Mesendoderm (in vitro differentiated cells): Measurements from ENCODE around the gene PET100.

ENCODE experiments used
- DNase-seq: peaks from one replicate; pipeline ENCODE4 v3.0.0; 2013
- H2AK5ac ChIP-seq: 2 replicates; pipeline ENCODE4 v1.6.1; 2013; ENCODE audit warnings: low read length, inconsistent platforms
- H2BK120ac ChIP-seq: 2 replicates; pipeline ENCODE4 v1.6.1; 2013; ENCODE audit warnings: low read depth, mild to moderate bottlenecking, low read length, moderate library complexity, mixed read lengths
- H2BK15ac ChIP-seq: replicated peaks from 2 replicates; pipeline ENCODE4 v1.6.1; 2013; ENCODE audit warnings: low read depth, mild to moderate bottlenecking, moderate library complexity
- H2BK5ac ChIP-seq: 2 replicates; pipeline ENCODE4 v1.6.1; 2013; ENCODE audit warnings: low read length, inconsistent platforms
- H3K18ac ChIP-seq: 2 replicates; pipeline ENCODE4 v1.6.1; 2013; ENCODE audit warnings: mild to moderate bottlenecking, low read length, mixed read lengths
- H3K23ac ChIP-seq: one replicate; pipeline ENCODE4 v1.6.1; 2013; ENCODE audit warnings: low read length
- H3K27ac ChIP-seq: 2 replicates; pipeline ENCODE4 v1.5.1; 2013; ENCODE audit warnings: low read depth, mild to moderate bottlenecking, inconsistent platforms, low read length, moderate library complexity
- H3K27me3 ChIP-seq: 2 replicates; pipeline ENCODE4 v1.6.1; 2013; ENCODE audit warnings: low read length, control low read depth, mild to moderate bottlenecking, inconsistent platforms; ENCODE audit not compliant: insufficient read depth, poor library complexity
- H3K36me3 ChIP-seq: 2 replicates; pipeline ENCODE4 v1.6.1; 2013; ENCODE audit warnings: low read length, inconsistent platforms; ENCODE audit not compliant: control insufficient read depth, insufficient read depth
- H3K4ac ChIP-seq: one replicate; pipeline ENCODE4 v1.6.1; 2013; ENCODE audit warnings: low read depth, mild to moderate bottlenecking, low read length, moderate library complexity
- H3K4me1 ChIP-seq: 2 replicates; pipeline ENCODE4 v1.6.1; 2013; ENCODE audit warnings: low read depth, low read length, inconsistent platforms; ENCODE audit not compliant: control insufficient read depth
- H3K4me2 ChIP-seq: 2 replicates; pipeline ENCODE4 v1.6.1; 2013; ENCODE audit warnings: low read length
- H3K4me3 ChIP-seq: 2 replicates; pipeline ENCODE4 v1.5.1; 2013; ENCODE audit warnings: mild to moderate bottlenecking, low read length
- H3K56ac ChIP-seq: one replicate; pipeline ENCODE4 v1.6.1; 2013; ENCODE audit warnings: low read length
- H3K79me1 ChIP-seq: 2 replicates; pipeline ENCODE4 v1.6.1; 2013; ENCODE audit warnings: low read length, inconsistent platforms
- H3K79me2 ChIP-seq: 2 replicates; pipeline ENCODE4 v1.6.1; 2013; ENCODE audit warnings: mild to moderate bottlenecking, low read length; ENCODE audit not compliant: control insufficient read depth, insufficient read depth
- H3K9ac ChIP-seq: 2 replicates; pipeline ENCODE4 v1.6.1; 2013; ENCODE audit warnings: low read length, inconsistent platforms
- H4K5ac ChIP-seq: one replicate; pipeline ENCODE4 v1.6.1; 2013; ENCODE audit warnings: low read length
- H4K8ac ChIP-seq: one replicate; pipeline ENCODE4 v1.6.1; 2013; ENCODE audit warnings: low read depth, mild to moderate bottlenecking, control low read depth, low read length, moderate library complexity
- WGBS: extraction: QIAGEN DNeasy Blood & Tissue Kit; methylation state at CpG from one replicate; pipeline ENCODE4 v1.1.7; 2013; ENCODE audit warnings: low lambda C conversion rate, missing lambda C conversion rate; ENCODE audit not compliant: insufficient coverage; ENCODE audit errors: extremely low coverage; 5-methylcytosine and 5-hydroxymethylcytosine counted together

The PET100 gene

GRCh38 chr19:7617172-7617571 is 12.4 kb upstream of the PET100 start:
- no CpG with 5 or more reads among the region's 12 CpGs for WGBS
- Histone ChIP-seq H4K5ac (no peak overlapping the region), H3K36me3 (peaks cover 3% of the 10 kb centered on the region), H3K27me3 (no peaks in the 10 kb centered on the region), H3K9ac (no peak overlapping the region), H3K79me1 (no peaks in the 10 kb centered on the region), H2BK15ac (no peak overlapping the region), H3K4me3 (no peak overlapping the region), H4K8ac (no peak overlapping the region), H3K4ac (no peak overlapping the region), H3K4me1 (no peaks in the 10 kb centered on the region), H3K18ac (no peak overlapping the region), H3K4me2 (no peak overlapping the region), H3K27ac (no peak overlapping the region), H3K56ac (no peak overlapping the region), H2AK5ac (no peak overlapping the region), H3K79me2 (no peaks in the 10 kb centered on the region), H3K23ac (no peak overlapping the region), H2BK120ac (no peak overlapping the region), H2BK5ac (no peak overlapping the region)
- DNase-seq: no peak

- H3K36me3 ChIP-seq: peaks cover 6% of the 10 kb centered on the region
- H3K56ac ChIP-seq: no peak overlapping the region
- H3K79me1 ChIP-seq: no peaks in the 10 kb centered on the region
- H3K4me1 ChIP-seq: no peaks in the 10 kb centered on the region
- H3K27me3 ChIP-seq: no peaks in the 10 kb centered on the region
- no peak overlapping the region for H2AK5ac ChIP-seq
- no peak overlapping the region for H3K18ac ChIP-seq
- no peaks in the 10 kb centered on the region for H3K79me2 ChIP-seq
- H2BK5ac ChIP-seq: no peak overlapping the region
- H3K4me2 ChIP-seq: no peak overlapping the region
- H4K8ac ChIP-seq: no peak overlapping the region
- H2BK120ac ChIP-seq: no peak overlapping the region
- DNase-seq: no peak
- no peak overlapping the region for H3K4me3 ChIP-seq
- H2BK15ac ChIP-seq: no peak overlapping the region
- no peak overlapping the region for H3K23ac ChIP-seq
- WGBS: no CpG with 5 or more reads among the region's 28 CpGs
- no peak overlapping the region for H3K27ac ChIP-seq
- no peak overlapping the region for H3K9ac ChIP-seq
- H4K5ac ChIP-seq: no peak overlapping the region
- no peak overlapping the region for H3K4ac ChIP-seq
Observed at GRCh38 chr19:7617735-7618134, 11.9 kb upstream of the PET100 start.

GRCh38 chr19:7618348-7618747 is 11.2 kb upstream of the PET100 start:
- Histone ChIP-seq H3K27me3 (no peaks in the 10 kb centered on the region), H3K56ac (no peak overlapping the region), H3K4me3 (no peak overlapping the region), H3K36me3 (peaks cover 9% of the 10 kb centered on the region), H3K9ac (no peak overlapping the region), H2BK15ac (no peak overlapping the region), H4K8ac (no peak overlapping the region), H3K4me2 (no peak overlapping the region), H3K79me1 (no peaks in the 10 kb centered on the region), H3K23ac (no peak overlapping the region), H2AK5ac (no peak overlapping the region), H4K5ac (no peak overlapping the region), H2BK120ac (no peak overlapping the region), H3K4ac (no peak overlapping the region), H2BK5ac (no peak overlapping the region), H3K18ac (no peak overlapping the region), H3K4me1 (no peaks in the 10 kb centered on the region), H3K27ac (no peak overlapping the region), H3K79me2 (no peaks in the 10 kb centered on the region)
- no peak for DNase-seq
- WGBS: no CpG with 5 or more reads among the region's 4 CpGs

GRCh38 chr19:7618771-7619510 is 10.7 kb upstream of the PET100 start:
- Histone ChIP-seq H3K79me2 (no peaks in the 10 kb centered on the region), H3K4me3 (no peak overlapping the region), H3K9ac (no peak overlapping the region), H3K27me3 (no peaks in the 10 kb centered on the region), H3K4ac (no peak overlapping the region), H3K36me3 (peaks cover 9% of the 10 kb centered on the region), H3K4me2 (no peak overlapping the region), H2AK5ac (no peak overlapping the region), H3K4me1 (no peaks in the 10 kb centered on the region), H4K8ac (no peak overlapping the region), H3K23ac (no peak overlapping the region), H2BK15ac (no peak overlapping the region), H4K5ac (no peak overlapping the region), H3K27ac (no peak overlapping the region), H3K79me1 (no peaks in the 10 kb centered on the region), H2BK5ac (no peak overlapping the region), H2BK120ac (no peak overlapping the region), H3K56ac (no peak overlapping the region), H3K18ac (no peak overlapping the region)
- no peak for DNase-seq
- WGBS: no CpG with 5 or more reads among the region's 21 CpGs

GRCh38 chr19:7619671-7620441 is 9.7 kb upstream of the PET100 start:
- Histone ChIP-seq H3K9ac (no peak overlapping the region), H3K36me3 (peaks cover 9% of the 10 kb centered on the region), H2BK5ac (no peak overlapping the region)

More at GRCh38 chr19:7619671-7620441, 9.7 kb upstream of the PET100 start:
- H3K23ac ChIP-seq: no peak overlapping the region
- no peak overlapping the region for H3K4me3 ChIP-seq
- no peaks in the 10 kb centered on the region for H3K27me3 ChIP-seq
- no peak overlapping the region for H4K8ac ChIP-seq
- H3K27ac ChIP-seq: no peak overlapping the region
- H2BK120ac ChIP-seq: no peak overlapping the region
- H2BK15ac ChIP-seq: no peak overlapping the region
- WGBS: no CpG with 5 or more reads among the region's 48 CpGs
- H3K18ac ChIP-seq: no peak overlapping the region
- no peaks in the 10 kb centered on the region for H3K79me2 ChIP-seq
- no peaks in the 10 kb centered on the region for H3K4me1 ChIP-seq
- no peak overlapping the region for H3K56ac ChIP-seq
- H2AK5ac ChIP-seq: no peak overlapping the region
- no peak for DNase-seq
- H4K5ac ChIP-seq: no peak overlapping the region
- H3K79me1 ChIP-seq: no peaks in the 10 kb centered on the region
- H3K4ac ChIP-seq: no peak overlapping the region
- no peak overlapping the region for H3K4me2 ChIP-seq
